Stimulated activated CD4-positive, alpha-beta T cell treated with anti-CD3 and anti-CD28 coated beads, Interleukin-1b, Interleukin-23, amount 100 ng/mL, for 24 hours (primary cell): ENCODE measurements around the gene YTHDF2.
"Not testable (repeated sequence)": the region's sequence is repeated elsewhere in the genome, so short reads cannot be mapped to it uniquely, and the experiment has no call there.

Experiments used
- DNase-seq, 4 experiments: peaks; one replicate each; pipeline ENCODE4 v3.0.0-alpha.2; 2020; ENCODE audit warnings: low read depth in 4 of 4, low spot score in 1 of 4

Gene YTHDF2

GRCh38 chr1:28758420-28758819, 21.7 kb downstream of the YTHDF2 start:
- DNase-seq = no peak

DNA sequence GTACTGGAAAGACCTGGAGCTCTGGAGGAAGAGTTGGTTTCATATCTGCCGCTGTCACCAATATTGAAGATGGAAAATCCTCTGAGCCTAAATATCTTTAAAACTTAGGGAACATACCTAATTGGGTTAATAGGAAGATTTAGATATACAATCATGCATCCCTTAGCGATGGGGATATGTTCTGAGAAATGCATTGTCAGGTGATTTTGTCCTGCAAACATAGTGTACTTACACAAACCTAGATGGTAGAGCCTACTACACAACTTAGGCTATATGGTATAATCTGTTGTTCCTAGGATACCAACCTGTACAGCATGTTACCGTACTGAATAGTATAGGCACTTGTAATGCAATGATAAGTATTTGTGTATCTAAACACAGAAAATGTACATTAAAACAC, 22.5 kb downstream of the YTHDF2 start:
- DNase-seq = no peak

DNA sequence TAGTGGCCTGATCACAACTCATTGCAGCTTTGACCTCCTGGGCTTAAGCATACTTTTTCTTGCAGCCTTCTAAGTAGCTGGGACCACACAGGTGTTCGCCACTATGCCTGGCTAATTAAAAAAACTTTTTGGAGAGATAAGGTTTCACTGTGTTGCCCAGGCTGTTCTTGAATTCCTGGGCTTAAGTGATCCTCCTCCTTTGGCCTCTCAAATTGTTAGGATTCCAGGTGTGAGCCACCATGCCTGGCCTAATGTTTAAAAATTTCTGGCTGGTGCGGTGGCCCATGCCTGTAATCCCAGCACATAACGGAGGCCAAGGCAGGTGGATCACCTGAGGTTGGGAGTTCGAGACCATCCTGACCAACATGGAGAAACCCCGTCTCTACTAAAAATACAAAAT, 24.4 kb downstream of the YTHDF2 start:
- no peak for DNase-seq

GRCh38 chr1:28766532-28767183, 29.9 kb downstream of the YTHDF2 start:
- DNase-seq = no peak

- no peak for DNase-seq
These were observed 33.9 kb downstream of the YTHDF2 start for GRCh38 chr1:28770601-28771165.

DNA sequence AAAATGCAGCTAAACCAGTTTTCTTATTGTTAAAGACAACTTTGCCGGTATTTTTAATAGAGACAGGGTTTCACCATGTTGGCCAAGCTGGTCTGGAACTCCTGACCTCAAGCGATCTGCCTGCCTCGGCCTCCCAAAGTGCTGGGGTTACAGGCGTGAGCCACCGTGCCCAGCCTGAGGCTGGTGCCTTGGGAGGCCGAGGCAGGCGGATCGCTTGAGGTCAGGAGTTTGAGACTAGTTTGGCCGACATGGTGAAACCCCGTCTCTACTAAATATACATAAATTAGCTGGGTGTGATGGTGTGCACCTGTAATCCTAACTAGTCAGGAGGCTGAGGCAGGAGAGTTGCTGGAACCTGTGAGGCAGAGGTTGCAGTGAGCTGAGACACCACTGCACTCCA, 35.2 kb downstream of the YTHDF2 start:
- not testable (repeated sequence) for DNase-seq

- DNase-seq = no peak
These were observed 36.4 kb downstream of the YTHDF2 start for GRCh38 chr1:28773105-28773504.

GRCh38 chr1:28775121-28775942, 38.6 kb downstream of the YTHDF2 start:
- DNase-seq = peak; percentile 15 to 50 (median 22)

DNA sequence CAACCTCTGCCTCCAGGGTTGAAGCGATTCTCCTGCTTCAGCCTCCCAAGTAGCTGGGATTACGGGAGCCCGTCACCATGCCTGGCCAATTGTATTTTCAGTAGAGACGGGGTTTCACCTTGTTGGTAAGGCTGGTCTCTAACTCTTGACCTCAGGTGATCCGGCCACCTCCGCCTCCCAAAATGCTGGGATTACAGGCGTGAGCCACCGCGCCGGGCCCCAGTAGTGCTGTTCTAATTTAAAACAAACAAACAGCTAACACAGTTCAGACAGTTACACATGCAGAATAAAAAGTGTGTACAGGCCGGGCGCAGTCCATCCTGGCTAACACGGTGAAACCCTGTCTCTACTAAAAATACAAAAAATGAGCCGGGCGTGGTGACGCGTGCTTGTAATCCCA, 39.6 kb downstream of the YTHDF2 start:
- DNase-seq = no peak

GRCh38 chr1:28778021-28778420, 41.3 kb downstream of the YTHDF2 start:
- DNase-seq = no peak

GRCh38 chr1:28779751-28780408, 43.1 kb downstream of the YTHDF2 start:
- DNase-seq = no peak

- no peak for DNase-seq
These were observed 44.6 kb downstream of the YTHDF2 start for GRCh38 chr1:28781305-28781704.

DNA sequence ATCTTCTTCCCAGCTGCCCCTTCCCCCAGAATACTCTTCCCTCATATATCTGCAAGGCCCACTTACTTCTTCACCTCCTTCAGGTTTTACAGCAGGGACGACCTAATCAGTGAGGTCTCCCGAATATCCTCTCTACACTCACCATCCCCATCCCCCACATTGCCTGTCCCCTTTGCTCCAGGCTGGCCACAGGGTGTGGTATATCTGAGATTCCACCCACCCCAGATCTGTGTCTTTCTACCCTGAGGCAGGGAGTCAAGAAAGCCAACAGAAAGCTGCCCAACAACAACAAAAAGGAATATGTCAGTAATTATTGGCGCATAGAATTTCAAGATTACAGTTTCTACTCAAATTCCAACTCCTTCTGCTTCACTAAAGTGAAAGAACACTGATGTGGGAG, 45.3 kb downstream of the YTHDF2 start:
- DNase-seq = no peak

DNA sequence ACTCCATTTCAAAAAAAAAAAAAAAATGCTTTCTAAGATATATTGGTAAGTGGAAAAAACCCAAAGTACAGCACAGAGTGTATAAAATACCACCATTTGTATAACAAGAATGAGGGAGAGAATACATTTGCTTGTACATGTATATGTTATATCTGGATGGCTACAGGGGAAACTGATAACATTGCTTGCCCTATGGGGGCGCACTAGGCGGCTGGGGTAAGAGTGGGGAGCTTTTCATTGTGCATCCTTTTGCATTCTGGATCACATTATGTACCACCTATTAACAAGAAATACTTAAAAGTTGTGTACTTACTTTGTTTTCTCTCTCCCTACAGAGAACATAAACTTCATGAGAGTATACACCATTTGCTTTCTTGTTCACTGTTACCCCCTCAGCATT, 46.6 kb downstream of the YTHDF2 start:
- DNase-seq = no peak

GRCh38 chr1:28789412-28789811, 52.7 kb downstream of the YTHDF2 start:
- DNase-seq = no peak

DNA sequence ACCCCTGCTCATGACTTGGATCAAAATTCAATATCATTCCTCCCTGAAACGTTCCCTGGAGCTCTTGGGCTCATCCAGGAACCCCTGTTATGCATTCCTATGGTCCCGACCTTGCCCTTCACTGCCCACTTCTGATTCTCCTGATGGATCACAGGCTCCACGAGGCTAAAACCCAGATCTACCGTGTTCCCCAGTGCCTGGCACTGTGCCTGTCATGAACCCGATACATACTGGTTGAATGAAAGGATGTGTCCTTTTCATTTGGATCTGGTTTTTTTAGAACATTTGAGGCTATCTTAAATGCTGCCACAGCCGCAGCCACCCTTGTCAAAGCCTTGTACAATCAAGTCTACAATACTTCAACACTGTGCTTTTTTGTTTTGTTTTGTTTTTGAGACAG, 53.1 kb downstream of the YTHDF2 start:
- no peak for DNase-seq

DNA sequence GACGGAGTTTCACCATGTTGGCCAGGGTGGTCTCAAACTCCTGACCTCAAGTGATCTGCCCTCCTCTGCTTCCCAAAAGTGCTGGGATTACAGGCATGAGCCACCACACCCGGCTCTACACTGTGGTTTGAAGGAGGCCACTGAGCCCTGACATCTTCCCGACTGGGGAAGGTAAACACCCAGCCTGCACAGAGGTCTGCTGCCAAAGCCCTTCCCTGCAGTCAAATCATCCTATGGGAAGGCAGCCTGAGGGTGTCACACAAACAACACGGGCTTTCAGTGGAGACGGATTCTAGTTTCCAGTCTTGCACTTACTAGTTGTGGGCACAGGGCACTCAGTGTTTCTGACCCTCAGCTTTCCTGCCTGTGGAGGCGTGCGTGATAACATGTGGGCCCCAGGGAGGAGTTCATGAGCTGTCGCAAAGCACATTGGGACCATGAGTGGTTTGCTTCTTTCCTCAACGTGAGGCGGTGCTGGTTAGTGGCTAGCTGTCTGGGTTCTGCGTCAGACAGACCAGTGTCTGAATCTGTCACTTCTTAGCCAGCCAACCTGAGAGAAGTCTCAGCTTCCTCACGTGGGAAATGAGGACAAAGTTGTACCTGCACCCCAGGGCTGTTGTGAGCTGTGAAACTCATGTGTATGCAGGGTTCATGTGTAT, 53.8 kb downstream of the YTHDF2 start:
- DNase-seq = no peak

- DNase-seq = not testable (repeated sequence)
These were observed 55.2 kb downstream of the YTHDF2 start for GRCh38 chr1:28791929-28792328.

- no peak for DNase-seq
These were observed 55.9 kb downstream of the YTHDF2 start for GRCh38 chr1:28792644-28793121.

- not testable (repeated sequence) for DNase-seq
These were observed 57.8 kb downstream of the YTHDF2 start for GRCh38 chr1:28794582-28794981.
